Measurements from ENCODE around the gene PCDH9.

Gene PCDH9

GRCh38 chr13:66951426-66951825 lies 278.7 kb downstream of the PCDH9 start:
- ATAC-seq (ENCODE audit: low read depth) (no peak), DNase-seq (ENCODE audit: low spot score) (no peak)
- no peak for TF ChIP-seq CTCF (IDR thresholded peaks at IDR 0.05; ENCODE audit: poor library complexity, severe bottlenecking)

DNA sequence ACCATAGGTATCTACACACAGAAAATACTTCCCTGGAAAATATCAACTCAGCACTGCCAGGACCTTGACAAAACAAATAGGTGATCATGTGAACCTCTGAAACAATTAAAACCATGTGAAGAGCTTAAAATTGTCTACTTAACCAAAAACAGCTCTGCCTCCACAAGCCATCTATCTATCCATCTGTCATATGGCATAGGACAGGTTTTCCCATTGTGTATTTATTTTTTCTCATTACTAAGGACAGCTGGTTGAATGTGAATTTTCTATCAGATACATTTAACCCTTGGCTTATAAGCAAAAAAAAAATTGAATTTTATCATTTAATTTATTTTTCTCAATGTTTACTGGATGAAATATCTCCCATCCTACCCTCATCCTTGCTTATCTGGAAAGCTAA lies 279.5 kb downstream of the PCDH9 start:
- Histone ChIP-seq H3K27ac (ENCODE audit: poor library complexity, severe bottlenecking) (no peak overlapping the region), H3K36me3 (ENCODE audit: low read depth) (no peaks in the 10 kb centered on the region), H3K4me3 (ENCODE audit: severe bottlenecking) (no peak overlapping the region), H3K9me3 (ENCODE audit: severe bottlenecking) (no peaks in the 10 kb centered on the region), H3K27me3 (ENCODE audit: insufficient read depth, poor library complexity, severe bottlenecking) (no peaks in the 10 kb centered on the region), H3K4me1 (ENCODE audit: insufficient read depth, poor library complexity, severe bottlenecking) (no peaks in the 10 kb centered on the region)
- no peak for ATAC-seq (ENCODE audit: low read depth)
- no peak for TF ChIP-seq CTCF (IDR thresholded peaks at IDR 0.05; ENCODE audit: poor library complexity, severe bottlenecking)
- DNase-seq (ENCODE audit: low spot score) = no peak

More at GRCh38 chr13:66951426-66951825, 278.7 kb downstream of the PCDH9 start:
- H3K4me3 ChIP-seq (ENCODE audit: severe bottlenecking) = no peak overlapping the region
- H3K9me3 ChIP-seq (ENCODE audit: severe bottlenecking) = no peaks in the 10 kb centered on the region
- no peaks in the 10 kb centered on the region for H3K27me3 ChIP-seq (ENCODE audit: insufficient read depth, poor library complexity, severe bottlenecking)
- H3K36me3 ChIP-seq (ENCODE audit: low read depth) = no peaks in the 10 kb centered on the region
- no peak overlapping the region for H3K27ac ChIP-seq (ENCODE audit: poor library complexity, severe bottlenecking)
- H3K4me1 ChIP-seq (ENCODE audit: insufficient read depth, poor library complexity, severe bottlenecking) = no peaks in the 10 kb centered on the region

DNA sequence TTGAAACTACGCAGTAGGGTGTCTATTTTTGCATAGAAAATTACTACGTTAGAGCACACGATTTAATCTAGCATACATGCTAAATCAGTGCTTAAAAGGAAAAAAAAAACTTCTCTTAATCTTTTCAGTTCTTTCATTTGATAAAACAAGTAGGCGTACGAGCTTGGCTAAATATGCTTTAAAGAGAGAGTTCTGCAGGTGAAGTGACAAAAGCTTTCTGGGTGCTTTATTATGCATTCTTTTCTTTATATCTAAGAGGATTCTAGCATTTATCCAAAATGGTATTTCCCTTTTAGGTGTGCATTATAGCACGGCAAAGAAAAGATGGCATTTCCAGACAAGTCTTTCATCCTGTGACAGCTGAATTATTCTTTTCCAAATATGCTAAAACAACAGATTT lies 281.2 kb downstream of the PCDH9 start:
- no peak for DNase-seq (ENCODE audit: low spot score)
- no peak for ATAC-seq (ENCODE audit: low read depth)
- no peak for TF ChIP-seq CTCF (IDR thresholded peaks at IDR 0.05; ENCODE audit: poor library complexity, severe bottlenecking)
- Histone ChIP-seq H3K9me3 (ENCODE audit: severe bottlenecking) (no peaks in the 10 kb centered on the region), H3K36me3 (ENCODE audit: low read depth) (no peaks in the 10 kb centered on the region), H3K4me1 (ENCODE audit: insufficient read depth, poor library complexity, severe bottlenecking) (no peaks in the 10 kb centered on the region), H3K27ac (ENCODE audit: poor library complexity, severe bottlenecking) (no peak overlapping the region), H3K4me3 (ENCODE audit: severe bottlenecking) (no peak overlapping the region), H3K27me3 (ENCODE audit: insufficient read depth, poor library complexity, severe bottlenecking) (no peaks in the 10 kb centered on the region)

- H3K4me1 ChIP-seq (ENCODE audit: insufficient read depth, poor library complexity, severe bottlenecking) = no peaks in the 10 kb centered on the region
- DNase-seq (ENCODE audit: low spot score) (no peak), ATAC-seq (ENCODE audit: low read depth) (no peak)
- no peaks in the 10 kb centered on the region for H3K9me3 ChIP-seq (ENCODE audit: severe bottlenecking)
- TF ChIP-seq CTCF (IDR thresholded peaks at IDR 0.05; ENCODE audit: poor library complexity, severe bottlenecking) = no peak
- no peaks in the 10 kb centered on the region for H3K27me3 ChIP-seq (ENCODE audit: insufficient read depth, poor library complexity, severe bottlenecking)
- H3K27ac ChIP-seq (ENCODE audit: poor library complexity, severe bottlenecking) = no peak overlapping the region
- H3K4me3 ChIP-seq (ENCODE audit: severe bottlenecking) = no peak overlapping the region
- no peaks in the 10 kb centered on the region for H3K36me3 ChIP-seq (ENCODE audit: low read depth)
Observed at GRCh38 chr13:66943530-66943929, 286.6 kb downstream of the PCDH9 start.

DNA sequence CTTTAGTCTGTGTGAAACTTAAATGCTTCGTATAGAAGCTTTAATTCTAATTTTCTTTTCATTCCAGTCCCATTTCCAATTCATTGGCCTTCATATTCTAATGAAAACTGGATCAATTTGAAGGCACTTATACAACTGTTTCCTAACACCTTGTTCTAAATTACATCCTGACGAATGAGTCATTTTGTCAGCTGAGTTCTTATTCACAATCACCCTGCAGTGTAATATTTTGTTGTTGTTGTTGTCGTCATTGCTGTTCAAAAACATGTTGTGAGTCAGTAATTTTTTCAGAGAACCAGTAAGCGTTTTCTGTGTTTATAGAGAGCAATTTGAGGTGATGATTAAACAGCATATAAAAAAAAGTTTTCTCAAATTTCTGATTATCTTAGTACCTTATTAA lies 290.0 kb downstream of the PCDH9 start:
- Histone ChIP-seq H3K4me1 (ENCODE audit: insufficient read depth, poor library complexity, severe bottlenecking) (no peaks in the 10 kb centered on the region), H3K27ac (ENCODE audit: poor library complexity, severe bottlenecking) (no peak overlapping the region), H3K9me3 (ENCODE audit: severe bottlenecking) (no peaks in the 10 kb centered on the region), H3K36me3 (ENCODE audit: low read depth) (no peaks in the 10 kb centered on the region), H3K27me3 (ENCODE audit: insufficient read depth, poor library complexity, severe bottlenecking) (no peaks in the 10 kb centered on the region), H3K4me3 (ENCODE audit: severe bottlenecking) (no peak overlapping the region)
- TF ChIP-seq CTCF (IDR thresholded peaks at IDR 0.05; ENCODE audit: poor library complexity, severe bottlenecking) = no peak
- DNase-seq (ENCODE audit: low spot score) = no peak
- no peak for ATAC-seq (ENCODE audit: low read depth)
